Smooth muscle cell (in vitro differentiated cells): Measurements from ENCODE around the gene B4GALT7. TPM values are rescaled to one million over a fixed set of nuclear protein-coding genes. Genes with fewer than 3 reads are reported as not detected.
"Not testable (repeated sequence)": the region's sequence is repeated elsewhere in the genome, so short reads cannot be mapped to it uniquely, and the experiment has no call there.

Experiments used
- DNase-seq: peaks from one replicate; lab custom pipeline; 2025; ENCODE audit not compliant: unreplicated experiment; lab: John Stamatoyannopoulos, UW
- H2AFZ ChIP-seq: fragments of 200-600 bp; sonication (generic); 2 replicates; pipeline ENCODE4 v1.6.0; 2016; ENCODE audit warnings: antibody characterized with exemption, low read depth, mild to moderate bottlenecking
- H3F3A ChIP-seq: fragments of 200-600 bp; sonication (generic); 2 replicates; pipeline ENCODE4 v1.6.0; 2017; ENCODE audit warnings: antibody characterized with exemption, low read depth
- H3K27ac ChIP-seq: fragments of 200-600 bp; sonication (generic); 2 replicates; pipeline ENCODE4 v1.5.1; 2016; ENCODE audit warnings: low read depth, mild to moderate bottlenecking
- H3K27me3 ChIP-seq: fragments of 200-600 bp; sonication (generic); 2 replicates; pipeline ENCODE4 v1.6.1; 2016; ENCODE audit warnings: low read depth, mild to moderate bottlenecking
- H3K36me3 ChIP-seq: fragments of 200-600 bp; sonication (generic); 2 replicates; pipeline ENCODE4 v1.5.1; 2016; ENCODE audit warnings: low read depth
- H3K4me1 ChIP-seq: fragments of 200-600 bp; sonication (generic); 2 replicates; pipeline ENCODE4 v1.5.1; 2016; ENCODE audit warnings: low read depth
- H3K4me2 ChIP-seq: fragments of 200-600 bp; sonication (generic); 2 replicates; pipeline ENCODE4 v1.6.0; 2016; ENCODE audit warnings: mild to moderate bottlenecking
- H3K4me3 ChIP-seq: fragments of 200-600 bp; sonication (generic); 2 replicates; pipeline ENCODE4 v1.5.1; 2016; ENCODE audit warnings: mild to moderate bottlenecking
- H3K79me2 ChIP-seq: fragments of 200-600 bp; sonication (generic); 2 replicates; pipeline ENCODE4 v1.6.0; 2016; ENCODE audit warnings: low read depth, mild to moderate bottlenecking
- H3K9ac ChIP-seq: fragments of 200-600 bp; sonication (generic); 2 replicates; pipeline ENCODE4 v1.6.0; 2016; ENCODE audit warnings: low read depth
- H3K9me3 ChIP-seq: fragments of 200-600 bp; sonication (generic); replicated peaks from 2 replicates; pipeline ENCODE4 v1.5.1; 2016; ENCODE audit warnings: low read depth
- H4K20me1 ChIP-seq: fragments of 200-600 bp; sonication (generic); 2 replicates; pipeline ENCODE4 v1.6.0; 2016; ENCODE audit warnings: low read depth
- CTCF ChIP-seq: fragments of 200-600 bp; sonication (generic); IDR thresholded peaks from 2 replicates; pipeline ENCODE4 v1.5.1; 2017; ENCODE audit warnings: borderline replicate concordance, mild to moderate bottlenecking, antibody characterized with exemption; ENCODE audit not compliant: insufficient read depth, poor library complexity, severe bottlenecking
- WGBS: methylation state at CpG from one replicate; pipeline ENCODE4 v1.1.7; 2016; ENCODE audit warnings: low lambda C conversion rate; 5-methylcytosine and 5-hydroxymethylcytosine counted together
- polyA plus RNA-seq: library from polyadenylated mRNA; unstranded; fragments of >200 nt; fragmentation: Nextera tagmentation; extraction: Ambion mirVana; gene quantifications from 2 replicates; pipeline ENCODE4 v1.2.1, GENCODE V29; 2016
- total RNA-seq: library from RNA; depleted of rRNA; stranded (reverse); fragments of >200 nt; gene quantifications from 2 replicates; pipeline ENCODE4 v1.2.3, GENCODE V29; 2014

The B4GALT7 gene
- total and polyA plus RNA-seq, 2 experiments from 2014 or later: 34.6 to 72.8 TPM

GRCh38 chr5:177611446-177612214 is 11.7 kb downstream of the B4GALT7 start:
- H3K9ac ChIP-seq: no peak overlapping the region
- 95% methylated on average over 15 of the region's 15 CpGs for WGBS
- H3K4me1 ChIP-seq: no peaks in the 10 kb centered on the region
- H4K20me1 ChIP-seq: peaks cover 7% of the 10 kb centered on the region
- no peaks in the 10 kb centered on the region for H3K79me2 ChIP-seq
- DNase-seq: no peak
- H3K4me3 ChIP-seq: no peak overlapping the region
- H3K27me3 ChIP-seq: no peaks in the 10 kb centered on the region
- no peak overlapping the region for H3K4me2 ChIP-seq
- H3K27ac ChIP-seq: no peak overlapping the region
- TF ChIP-seq CTCF: no peak
- H2AFZ ChIP-seq: no peak overlapping the region
- H3F3A ChIP-seq: no peaks in the 10 kb centered on the region
- no peaks in the 10 kb centered on the region for H3K36me3 ChIP-seq
- no peaks in the 10 kb centered on the region for H3K9me3 ChIP-seq

GRCh38 chr5:177612215-177612673 is 12.3 kb downstream of the B4GALT7 start:
- H3K9ac ChIP-seq: no peak overlapping the region
- H3K4me1 ChIP-seq: no peaks in the 10 kb centered on the region
- no peaks in the 10 kb centered on the region for H3K36me3 ChIP-seq
- no peaks in the 10 kb centered on the region for H3K27me3 ChIP-seq
- no peak overlapping the region for H3K4me2 ChIP-seq
- no peak overlapping the region for H3K27ac ChIP-seq
- H3K79me2 ChIP-seq: no peaks in the 10 kb centered on the region
- no peak for TF ChIP-seq CTCF
- H3F3A ChIP-seq: no peaks in the 10 kb centered on the region
- H3K9me3 ChIP-seq: no peaks in the 10 kb centered on the region
- no peak overlapping the region for H2AFZ ChIP-seq
- WGBS: 94% methylated on average over 6 of the region's 6 CpGs
- H3K4me3 ChIP-seq: no peak overlapping the region
- DNase-seq: no peak
- peaks cover 7% of the 10 kb centered on the region for H4K20me1 ChIP-seq

DNA sequence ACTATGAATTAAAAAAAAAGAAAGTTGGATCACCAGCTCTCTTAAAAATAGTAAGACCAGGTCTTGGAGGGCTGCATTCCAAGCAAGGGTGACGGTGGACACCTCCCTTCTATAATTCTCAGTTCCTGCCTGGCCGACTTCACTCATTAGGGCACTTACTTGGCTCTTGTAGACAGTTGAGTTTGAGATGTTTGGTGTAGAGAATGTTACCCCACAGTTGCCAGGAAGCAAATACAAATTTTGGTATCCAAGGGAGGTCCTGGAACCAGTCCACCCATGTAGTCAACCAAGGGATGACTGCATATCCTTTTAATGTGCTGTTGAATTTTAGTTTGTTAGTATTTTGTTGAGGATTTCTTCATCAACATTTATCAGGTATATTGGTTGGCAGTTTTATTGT is 20.6 kb downstream of the B4GALT7 start:
- H3K27ac ChIP-seq: no peak overlapping the region
- DNase-seq: no peak
- H3K36me3 ChIP-seq: peaks cover 6% of the 10 kb centered on the region
- no peak overlapping the region for H3K4me2 ChIP-seq
- no peak overlapping the region for H2AFZ ChIP-seq
- 98% methylated on average over 2 of the region's 2 CpGs for WGBS
- no peak for TF ChIP-seq CTCF
- H3K9ac ChIP-seq: no peak overlapping the region
- no peaks in the 10 kb centered on the region for H3K79me2 ChIP-seq
- no peaks in the 10 kb centered on the region for H3K4me1 ChIP-seq
- no peaks in the 10 kb centered on the region for H3K27me3 ChIP-seq
- no peak overlapping the region for H3K4me3 ChIP-seq
- no peaks in the 10 kb centered on the region for H3F3A ChIP-seq
- no peaks in the 10 kb centered on the region for H3K9me3 ChIP-seq
- H4K20me1 ChIP-seq: no peaks in the 10 kb centered on the region

GRCh38 chr5:177624172-177624571 is 24.2 kb downstream of the B4GALT7 start:
- H3K4me3 ChIP-seq, H3K4me1 ChIP-seq, H4K20me1 ChIP-seq, H2AFZ ChIP-seq, H3K27ac ChIP-seq, H3K9ac ChIP-seq, H3K36me3 ChIP-seq, DNase-seq, H3K79me2 ChIP-seq, H3K27me3 ChIP-seq, H3K4me2 ChIP-seq, H3K9me3 ChIP-seq, H3F3A ChIP-seq: not testable (repeated sequence)
- 98% methylated on average over 10 of the region's 10 CpGs for WGBS

DNA sequence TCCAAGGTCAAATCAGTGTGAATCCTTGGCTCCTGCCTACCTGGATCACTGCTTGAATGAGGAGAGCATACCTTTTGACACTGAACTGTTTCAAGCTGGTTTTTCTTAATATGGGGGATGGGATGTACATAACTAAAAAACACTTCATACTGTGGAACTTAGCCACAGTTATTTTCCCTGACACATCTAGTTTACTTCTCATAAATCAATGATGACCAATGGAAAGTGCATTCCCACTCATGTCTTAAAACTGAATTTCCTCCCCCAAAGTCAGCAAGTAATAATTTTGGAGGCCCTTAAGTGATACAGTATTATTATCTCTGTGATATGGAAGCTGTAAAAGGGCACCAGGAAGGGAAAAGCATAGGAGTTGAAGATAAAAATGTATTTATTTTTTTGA is 30.3 kb downstream of the B4GALT7 start:
- H3F3A ChIP-seq, DNase-seq, H3K9me3 ChIP-seq, H3K27ac ChIP-seq, H3K79me2 ChIP-seq, H3K27me3 ChIP-seq, H2AFZ ChIP-seq, H3K9ac ChIP-seq, H3K36me3 ChIP-seq, H4K20me1 ChIP-seq, H3K4me1 ChIP-seq, H3K4me2 ChIP-seq, H3K4me3 ChIP-seq: not testable (repeated sequence)

DNA sequence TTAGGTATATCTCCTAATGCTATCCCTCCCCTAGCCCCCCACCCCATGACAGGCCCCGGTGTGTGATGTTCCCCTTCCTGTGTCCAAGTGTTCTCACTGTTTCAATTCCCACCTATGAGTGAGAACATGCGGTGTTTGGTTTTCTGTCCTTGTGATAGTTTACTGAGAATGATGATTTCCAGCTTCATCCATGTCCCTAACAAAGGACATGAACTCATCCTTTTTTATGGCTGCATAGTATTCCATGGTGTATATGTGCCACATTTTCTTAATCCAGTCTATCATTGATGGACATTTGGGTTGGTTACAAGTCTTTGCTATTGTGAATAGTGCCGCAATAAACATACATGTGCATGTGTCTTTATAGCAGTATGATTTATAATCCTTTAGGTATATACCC is 35.0 kb downstream of the B4GALT7 start:
- H3K4me1 ChIP-seq, H3K27me3 ChIP-seq, DNase-seq, H3F3A ChIP-seq, H3K27ac ChIP-seq, H2AFZ ChIP-seq, H3K79me2 ChIP-seq, H3K9ac ChIP-seq, H3K4me3 ChIP-seq, H3K4me2 ChIP-seq, H3K36me3 ChIP-seq, H3K9me3 ChIP-seq, H4K20me1 ChIP-seq: not testable (repeated sequence)
- WGBS: 92% methylated on average over 3 of the region's 3 CpGs
